SK-N-SH treated with all-trans-retinoic acid at 6 μM for 48 hours (cell line): Measurements from ENCODE around the gene MTREX.

Experiments
- ARNTL ChIP-seq: fragments of 450-650 bp; formaldehyde crosslinking; IDR thresholded peaks from 2 replicates; pipeline ENCODE4 v1.5.0; 2020; ENCODE audit warnings: low read depth, mild to moderate bottlenecking, moderate library complexity, borderline replicate concordance
- PATZ1 ChIP-seq: fragments of 250-450 bp; sonication (Bioruptor Pico); IDR thresholded peaks from 2 replicates; pipeline ENCODE4 v1.8.0; 2020; ENCODE audit warnings: mild to moderate bottlenecking, moderate library complexity, borderline replicate concordance
- PPARA ChIP-seq: fragments of 250-450 bp; sonication (Bioruptor Pico); IDR thresholded peaks from 2 replicates; pipeline ENCODE4 v1.5.0; 2020; ENCODE audit warnings: mild to moderate bottlenecking, borderline replicate concordance
- ZC3H10 ChIP-seq: fragments of 250-450 bp; sonication (Bioruptor Pico); IDR thresholded peaks from 2 replicates; pipeline ENCODE4 v1.5.1; 2021; ENCODE audit warnings: mild to moderate bottlenecking, moderate library complexity
- ZFP3 ChIP-seq: fragments of 250-450 bp; sonication (Bioruptor Pico); IDR thresholded peaks from 2 replicates; pipeline ENCODE4 v1.5.0; 2020; ENCODE audit warnings: mild to moderate bottlenecking, moderate library complexity
- TF ChIP-seq, protein P1 (sequence below): fragments of 250-450 bp; sonication (Bioruptor Pico); IDR thresholded peaks from 2 replicates; pipeline ENCODE4 v1.8.0; 2021; ENCODE audit warnings: low read depth, mild to moderate bottlenecking, moderate library complexity, borderline replicate concordance

DNA sequence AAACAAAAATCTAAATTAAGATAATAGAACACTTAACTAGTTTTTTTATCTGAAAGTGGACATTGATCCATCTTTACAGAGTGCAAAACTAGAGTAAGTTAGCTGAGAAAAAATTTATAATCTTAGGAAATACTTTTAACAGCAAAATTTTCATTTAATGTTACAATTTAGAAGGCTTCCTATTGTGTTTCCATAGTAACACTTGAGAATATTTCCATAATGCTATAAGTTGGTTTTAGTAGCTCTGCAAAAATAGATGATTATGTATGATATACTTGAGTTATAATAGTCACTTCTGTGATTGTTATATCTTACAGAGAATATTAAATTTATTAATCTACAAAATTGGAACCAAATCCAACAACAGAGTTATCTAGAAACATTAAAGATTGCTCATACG lies 78.6 kb downstream of the MTREX start:
- TF ChIP-seq, protein P1, sequence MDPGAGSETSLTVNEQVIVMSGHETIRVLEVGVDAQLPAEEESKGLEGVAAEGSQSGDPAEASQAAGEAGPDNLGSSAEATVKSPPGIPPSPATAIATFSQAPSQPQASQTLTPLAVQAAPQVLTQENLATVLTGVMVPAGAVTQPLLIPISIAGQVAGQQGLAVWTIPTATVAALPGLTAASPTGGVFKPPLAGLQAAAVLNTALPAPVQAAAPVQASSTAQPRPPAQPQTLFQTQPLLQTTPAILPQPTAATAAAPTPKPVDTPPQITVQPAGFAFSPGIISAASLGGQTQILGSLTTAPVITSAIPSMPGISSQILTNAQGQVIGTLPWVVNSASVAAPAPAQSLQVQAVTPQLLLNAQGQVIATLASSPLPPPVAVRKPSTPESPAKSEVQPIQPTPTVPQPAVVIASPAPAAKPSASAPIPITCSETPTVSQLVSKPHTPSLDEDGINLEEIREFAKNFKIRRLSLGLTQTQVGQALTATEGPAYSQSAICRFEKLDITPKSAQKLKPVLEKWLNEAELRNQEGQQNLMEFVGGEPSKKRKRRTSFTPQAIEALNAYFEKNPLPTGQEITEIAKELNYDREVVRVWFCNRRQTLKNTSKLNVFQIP (CRISPR knock-in tag), result no peak
- TF ChIP-seq ZC3H10 (CRISPR knock-in tag) (no peak), PPARA (no peak), PATZ1 (CRISPR knock-in tag) (no peak), ARNTL (CRISPR knock-in tag) (no peak), ZFP3 (CRISPR knock-in tag) (no peak)
